Measurements from ENCODE around the gene TRNAU1AP.
A peak's percentile ranks its signal among the peaks of the same experiment; 100 is the strongest.

TRNAU1AP gene

GRCh38 chr1:28552758-28553663 is at the start of gene TRNAU1AP:
Gene TRNAU1AP (plus strand): TSS chr1:28553085. CDS start chr1:28553111, 26 bp downstream.
- H3K4me3 ChIP-seq (ENCODE audit: low read depth, low read length), result peak within 1 kb of the TSS; percentile 87
- H3K9ac ChIP-seq (ENCODE audit: low read depth, low read length), result peak within 1 kb of the TSS; percentile 94
- no peaks in the 10 kb centered on the region for H3K27me3 ChIP-seq (ENCODE audit: control insufficient read depth, insufficient read depth, low read length)
- H3K4me1 ChIP-seq (ENCODE audit: control insufficient read depth, insufficient read depth, low read length), result no peaks in the 10 kb centered on the region
- H3K36me3 ChIP-seq (ENCODE audit: control insufficient read depth, insufficient read depth, low read length), result no peaks in the 10 kb centered on the region
- H3K9me3 ChIP-seq (ENCODE audit: control insufficient read depth, insufficient read depth, low read length), result no peaks in the 10 kb centered on the region

- H3K4me3 ChIP-seq (ENCODE audit: low read depth, low read length), result no peak overlapping the region
- no peaks in the 10 kb centered on the region for H3K27me3 ChIP-seq (ENCODE audit: control insufficient read depth, insufficient read depth, low read length)
- H3K9me3 ChIP-seq (ENCODE audit: control insufficient read depth, insufficient read depth, low read length), result no peaks in the 10 kb centered on the region
- H3K9ac ChIP-seq (ENCODE audit: low read depth, low read length), result no peak overlapping the region
- no peaks in the 10 kb centered on the region for H3K4me1 ChIP-seq (ENCODE audit: control insufficient read depth, insufficient read depth, low read length)
- peaks cover 19% of the 10 kb centered on the region for H3K36me3 ChIP-seq (ENCODE audit: control insufficient read depth, insufficient read depth, low read length)
Observed at GRCh38 chr1:28503117-28503516, 49.8 kb upstream of the TRNAU1AP start.

GRCh38 chr1:28505406-28506187 is 47.3 kb upstream of the TRNAU1AP start, which contains the start of gene RCC1:
Gene RCC1 (plus strand): TSS chr1:28506043. CDS start chr1:28529867, 23,824 bp downstream.
- Histone ChIP-seq H3K4me3 (ENCODE audit: low read depth, low read length) (peak within 1 kb of the TSS; percentile 77), H3K27me3 (ENCODE audit: control insufficient read depth, insufficient read depth, low read length) (no peaks in the 10 kb centered on the region), H3K9me3 (ENCODE audit: control insufficient read depth, insufficient read depth, low read length) (no peaks in the 10 kb centered on the region), H3K36me3 (ENCODE audit: control insufficient read depth, insufficient read depth, low read length) (peaks cover 42% of the 10 kb centered on the region), H3K4me1 (ENCODE audit: control insufficient read depth, insufficient read depth, low read length) (peaks cover 15% of the 10 kb centered on the region), H3K9ac (ENCODE audit: low read depth, low read length) (peak within 1 kb of the TSS; percentile 100)

DNA sequence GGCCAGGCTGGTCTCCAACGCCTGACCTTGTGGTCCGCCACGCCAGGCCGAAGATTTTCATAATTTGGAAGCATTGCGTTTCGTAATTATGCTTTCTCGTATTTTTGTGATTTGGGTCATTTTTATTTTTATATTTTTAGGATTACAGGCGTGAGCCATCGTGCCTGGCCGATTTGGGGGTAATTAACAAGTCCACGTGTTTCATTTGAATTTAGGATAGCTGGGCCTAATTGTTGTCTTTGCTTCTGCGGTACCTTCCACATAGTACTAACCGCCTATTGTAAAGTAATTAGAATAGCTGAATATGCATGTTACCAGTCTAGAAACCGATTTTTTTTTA is 46.0 kb upstream of the TRNAU1AP start:
- H3K4me1 ChIP-seq (ENCODE audit: control insufficient read depth, insufficient read depth, low read length), result peaks cover 15% of the 10 kb centered on the region
- H3K36me3 ChIP-seq (ENCODE audit: control insufficient read depth, insufficient read depth, low read length), result peaks cover 47% of the 10 kb centered on the region
- no peaks in the 10 kb centered on the region for H3K27me3 ChIP-seq (ENCODE audit: control insufficient read depth, insufficient read depth, low read length)
- H3K9me3 ChIP-seq (ENCODE audit: control insufficient read depth, insufficient read depth, low read length), result no peaks in the 10 kb centered on the region
- H3K9ac ChIP-seq (ENCODE audit: low read depth, low read length), result peak overlapping the region; percentile 100
- peak overlapping the region; percentile 77 for H3K4me3 ChIP-seq (ENCODE audit: low read depth, low read length)

DNA sequence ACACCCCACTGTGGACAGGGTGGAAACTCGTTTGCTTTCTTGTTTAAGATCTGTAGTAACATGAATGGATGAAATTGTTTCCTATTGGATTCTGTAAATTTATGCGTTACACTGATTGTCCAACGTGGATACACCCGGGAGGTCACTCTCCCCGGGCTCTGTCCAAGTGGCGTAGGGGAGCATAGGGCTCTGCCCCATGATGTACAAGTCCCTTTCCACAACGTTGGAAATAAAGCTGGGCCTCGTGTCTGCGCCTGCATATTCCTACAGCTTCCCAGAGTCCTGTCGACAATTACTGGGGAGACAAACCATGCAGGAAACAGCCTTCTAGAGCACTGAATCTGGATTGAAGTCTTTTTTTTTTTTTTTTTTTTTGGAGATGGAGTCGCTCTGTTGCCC is 45.6 kb upstream of the TRNAU1AP start:
- H3K4me1 ChIP-seq (ENCODE audit: control insufficient read depth, insufficient read depth, low read length), result peaks cover 15% of the 10 kb centered on the region
- H3K36me3 ChIP-seq (ENCODE audit: control insufficient read depth, insufficient read depth, low read length), result peaks cover 47% of the 10 kb centered on the region
- no peaks in the 10 kb centered on the region for H3K27me3 ChIP-seq (ENCODE audit: control insufficient read depth, insufficient read depth, low read length)
- H3K4me3 ChIP-seq (ENCODE audit: low read depth, low read length), result peak overlapping the region; percentile 77
- H3K9me3 ChIP-seq (ENCODE audit: control insufficient read depth, insufficient read depth, low read length), result no peaks in the 10 kb centered on the region
- peak overlapping the region; percentile 100 for H3K9ac ChIP-seq (ENCODE audit: low read depth, low read length)

DNA sequence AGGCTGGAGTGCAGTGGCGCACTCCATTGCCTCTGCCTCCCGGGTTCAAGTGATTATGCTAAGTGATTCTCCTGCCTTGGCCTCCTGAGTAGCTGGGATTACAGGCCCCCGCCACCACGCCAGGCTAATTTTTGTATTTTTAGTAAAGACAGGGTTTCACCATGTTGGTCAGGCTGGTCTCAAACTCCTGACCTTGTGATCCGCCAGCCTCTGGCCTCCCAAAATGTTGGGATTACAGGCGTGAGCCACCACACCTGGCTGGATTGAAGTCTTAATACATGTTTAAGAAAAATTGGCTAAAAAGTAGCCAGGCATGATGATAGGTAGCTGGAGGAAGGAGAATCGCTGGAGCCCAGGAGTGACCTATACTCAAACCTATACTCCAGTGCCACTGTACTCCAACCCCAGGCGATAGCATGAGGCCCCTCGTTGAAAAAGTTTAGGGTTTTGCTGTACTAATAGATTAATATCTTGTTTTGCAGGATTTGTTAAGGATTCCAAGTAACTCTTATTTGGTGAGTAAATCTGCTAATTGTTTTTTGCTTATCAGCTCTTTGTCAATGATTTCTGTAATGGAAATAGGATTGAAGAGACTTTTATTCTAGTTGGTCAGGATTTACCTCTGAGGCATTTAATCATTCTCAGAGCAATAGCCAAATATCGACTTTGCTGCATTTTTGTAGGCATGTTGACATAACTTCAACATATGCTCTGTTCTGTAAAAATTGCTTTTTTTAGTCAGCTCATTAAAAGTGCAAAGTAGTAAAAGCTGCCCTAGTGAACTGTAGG is 45.0 kb upstream of the TRNAU1AP start:
- peaks cover 15% of the 10 kb centered on the region for H3K4me1 ChIP-seq (ENCODE audit: control insufficient read depth, insufficient read depth, low read length)

DNA sequence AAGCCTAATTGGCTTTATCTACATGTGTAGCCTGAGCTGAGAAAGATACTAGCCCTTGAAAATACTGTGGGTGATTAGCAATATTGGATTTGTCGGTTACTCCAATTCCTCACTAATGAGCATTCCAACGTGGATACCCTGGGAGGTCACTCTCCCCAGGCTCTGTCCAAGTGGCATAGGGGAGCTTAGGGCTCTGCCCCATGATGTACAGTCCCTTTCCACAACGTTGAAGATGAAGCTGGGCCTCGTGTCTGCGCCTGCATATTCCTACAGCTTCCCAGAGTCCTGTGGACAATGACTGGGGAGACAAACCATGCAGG is 44.5 kb upstream of the TRNAU1AP start:
- H3K36me3 ChIP-seq (ENCODE audit: control insufficient read depth, insufficient read depth, low read length), result peaks cover 47% of the 10 kb centered on the region
- no peaks in the 10 kb centered on the region for H3K27me3 ChIP-seq (ENCODE audit: control insufficient read depth, insufficient read depth, low read length)
- H3K9ac ChIP-seq (ENCODE audit: low read depth, low read length), result peak overlapping the region; percentile 100
- H3K4me1 ChIP-seq (ENCODE audit: control insufficient read depth, insufficient read depth, low read length), result peaks cover 15% of the 10 kb centered on the region
- no peaks in the 10 kb centered on the region for H3K9me3 ChIP-seq (ENCODE audit: control insufficient read depth, insufficient read depth, low read length)
- peak overlapping the region; percentile 77 for H3K4me3 ChIP-seq (ENCODE audit: low read depth, low read length)

More for the DNA sequence above, 45.0 kb upstream of the TRNAU1AP start:
- no peaks in the 10 kb centered on the region for H3K9me3 ChIP-seq (ENCODE audit: control insufficient read depth, insufficient read depth, low read length)
- peaks cover 47% of the 10 kb centered on the region for H3K36me3 ChIP-seq (ENCODE audit: control insufficient read depth, insufficient read depth, low read length)
- no peaks in the 10 kb centered on the region for H3K27me3 ChIP-seq (ENCODE audit: control insufficient read depth, insufficient read depth, low read length)
- peak overlapping the region; percentile 77 for H3K4me3 ChIP-seq (ENCODE audit: low read depth, low read length)
- H3K9ac ChIP-seq (ENCODE audit: low read depth, low read length), result peak overlapping the region; percentile 100

DNA sequence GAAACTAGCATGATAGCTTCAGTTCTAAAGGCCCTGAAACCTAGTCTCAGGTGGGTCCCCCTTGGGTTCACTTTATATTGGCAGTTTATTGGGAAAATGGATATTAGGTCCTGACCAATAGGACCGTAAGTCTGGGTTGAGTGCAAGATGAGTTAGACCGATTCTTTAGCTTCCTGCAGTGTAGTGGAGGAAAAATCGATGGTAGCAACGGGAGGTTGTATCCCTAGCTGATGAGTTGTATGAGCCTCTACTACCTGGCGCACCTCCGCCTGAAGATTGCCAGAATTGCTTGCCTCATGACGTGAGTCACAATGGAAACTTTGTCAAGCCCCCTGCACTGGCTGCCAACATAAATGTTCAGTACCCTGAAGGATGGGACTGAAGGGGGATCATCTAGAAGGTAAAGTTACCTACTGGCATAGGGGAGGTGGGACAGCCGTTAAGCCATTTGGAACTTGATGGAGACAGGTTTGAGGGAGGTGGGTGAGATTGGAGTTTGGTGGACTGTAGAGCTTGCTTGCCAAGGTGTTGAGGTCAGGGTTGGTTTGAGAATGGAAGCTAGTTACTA is 43.1 kb upstream of the TRNAU1AP start:
- no peaks in the 10 kb centered on the region for H3K27me3 ChIP-seq (ENCODE audit: control insufficient read depth, insufficient read depth, low read length)
- H3K9me3 ChIP-seq (ENCODE audit: control insufficient read depth, insufficient read depth, low read length), result no peaks in the 10 kb centered on the region
- H3K4me3 ChIP-seq (ENCODE audit: low read depth, low read length), result peak overlapping the region; percentile 2
- H3K4me1 ChIP-seq (ENCODE audit: control insufficient read depth, insufficient read depth, low read length), result peaks cover 15% of the 10 kb centered on the region
- H3K36me3 ChIP-seq (ENCODE audit: control insufficient read depth, insufficient read depth, low read length), result peaks cover 47% of the 10 kb centered on the region
- peak overlapping the region; percentile 100 for H3K9ac ChIP-seq (ENCODE audit: low read depth, low read length)

DNA sequence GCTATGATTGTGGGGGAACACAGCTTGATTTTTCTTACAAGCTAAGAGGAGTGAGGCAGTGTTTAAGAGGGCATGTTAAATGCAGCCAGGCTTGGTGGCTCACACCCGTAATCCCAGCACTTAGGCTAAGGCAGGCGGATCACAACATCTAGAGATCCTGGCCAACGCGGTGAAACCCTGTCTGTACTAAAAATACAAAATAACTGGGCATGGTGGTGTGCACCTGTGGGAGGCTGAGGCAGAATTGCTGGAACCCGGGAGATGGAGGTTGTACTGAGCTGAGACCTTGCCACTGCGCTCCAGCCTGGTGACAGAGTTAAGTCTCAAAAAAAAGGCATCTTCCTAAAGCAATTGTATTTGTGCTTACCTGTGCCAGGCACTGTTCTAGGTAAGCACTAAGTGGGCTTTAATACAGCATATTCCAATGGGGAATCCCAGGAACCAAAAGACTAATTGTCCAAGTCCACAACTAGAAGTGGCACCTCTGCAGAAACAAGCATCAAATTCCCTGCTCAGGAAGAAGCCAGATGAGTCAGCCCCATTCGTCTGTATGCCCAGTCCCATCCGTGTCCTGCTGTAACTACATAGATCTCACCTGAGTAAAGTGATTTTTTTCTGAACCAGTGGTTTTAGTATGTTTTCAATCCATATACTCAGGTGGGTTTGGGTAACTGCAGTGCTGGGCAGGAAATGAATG is 42.5 kb upstream of the TRNAU1AP start:
- H3K9me3 ChIP-seq (ENCODE audit: control insufficient read depth, insufficient read depth, low read length), result no peaks in the 10 kb centered on the region
- peak overlapping the region; percentile 100 for H3K9ac ChIP-seq (ENCODE audit: low read depth, low read length)
- peaks cover 47% of the 10 kb centered on the region for H3K36me3 ChIP-seq (ENCODE audit: control insufficient read depth, insufficient read depth, low read length)
- H3K27me3 ChIP-seq (ENCODE audit: control insufficient read depth, insufficient read depth, low read length), result no peaks in the 10 kb centered on the region
- peak overlapping the region; percentile 2 for H3K4me3 ChIP-seq (ENCODE audit: low read depth, low read length)
- peaks cover 15% of the 10 kb centered on the region for H3K4me1 ChIP-seq (ENCODE audit: control insufficient read depth, insufficient read depth, low read length)

GRCh38 chr1:28510970-28511440 is 41.9 kb upstream of the TRNAU1AP start:
- no peak overlapping the region for H3K9ac ChIP-seq (ENCODE audit: low read depth, low read length)
- H3K36me3 ChIP-seq (ENCODE audit: control insufficient read depth, insufficient read depth, low read length), result peaks cover 47% of the 10 kb centered on the region
- H3K27me3 ChIP-seq (ENCODE audit: control insufficient read depth, insufficient read depth, low read length), result no peaks in the 10 kb centered on the region
- peaks cover 15% of the 10 kb centered on the region for H3K4me1 ChIP-seq (ENCODE audit: control insufficient read depth, insufficient read depth, low read length)
- no peaks in the 10 kb centered on the region for H3K9me3 ChIP-seq (ENCODE audit: control insufficient read depth, insufficient read depth, low read length)
- H3K4me3 ChIP-seq (ENCODE audit: low read depth, low read length), result no peak overlapping the region

All from iPS-15b (cell line).